HepG2 (cell line): ENCODE data around the gene AATF. TPM values are rescaled to one million over a fixed set of nuclear protein-coding genes. Genes with fewer than 3 reads are reported as not detected.

ENCODE experiments used
- ATM ChIP-seq: fragments of 450-650 bp; IDR thresholded peaks from 2 replicates; pipeline ENCODE4 v1.7.1; 2017; ENCODE audit warnings: mild to moderate bottlenecking, borderline replicate concordance
- BRCA1 ChIP-seq: sonication (generic); formaldehyde crosslinking; IDR thresholded peaks from 2 replicates; pipeline ENCODE4 v1.4.0; 2020; ENCODE audit warnings: missing genetic modification reagents
- FOSL1 ChIP-seq: sonication (generic); formaldehyde crosslinking; IDR thresholded peaks from 2 replicates; pipeline ENCODE4 v1.9.0; 2021; ENCODE audit warnings: missing genetic modification reagents, borderline replicate concordance
- FOXJ3 ChIP-seq: sonication (generic); formaldehyde crosslinking; IDR thresholded peaks from 2 replicates; pipeline ENCODE4 v1.4.0; 2020; ENCODE audit warnings: missing genetic modification reagents, mild to moderate bottlenecking, borderline replicate concordance
- FOXO1 ChIP-seq: sonication (generic); formaldehyde crosslinking; IDR thresholded peaks from 2 replicates; pipeline ENCODE4 v1.4.0; 2020; ENCODE audit warnings: missing genetic modification reagents
- FOXP1 ChIP-seq, 2 experiments: fragments of 450-650 bp in 1 of 2; IDR thresholded peaks; 2 replicates each; pipeline ENCODE4 v1.6.1; 2017 to 2018; ENCODE audit warnings: antibody characterized with exemption in 1 of 2
- GABPB1 ChIP-seq: IDR thresholded peaks from 2 replicates; pipeline ENCODE4 v1.6.1; 2016; ENCODE audit warnings: mild to moderate bottlenecking, missing genetic modification reagents, moderate library complexity, missing compliant biosample characterization
- HES4 ChIP-seq: sonication (generic); formaldehyde crosslinking; IDR thresholded peaks from 2 replicates; pipeline ENCODE4 v1.9.0; 2021; ENCODE audit warnings: mild to moderate bottlenecking, missing genetic modification reagents, borderline replicate concordance
- HIVEP1 ChIP-seq: sonication (generic); formaldehyde crosslinking; IDR thresholded peaks from 2 replicates; pipeline ENCODE4 v1.4.0; 2020; ENCODE audit warnings: mild to moderate bottlenecking, missing genetic modification reagents
- IRF1 ChIP-seq: sonication (generic); formaldehyde crosslinking; IDR thresholded peaks from 2 replicates; pipeline ENCODE4 v1.4.0; 2020; ENCODE audit warnings: low read depth, mild to moderate bottlenecking, missing genetic modification reagents
- IRX3 ChIP-seq: sonication (generic); formaldehyde crosslinking; IDR thresholded peaks from 2 replicates; pipeline ENCODE4 v1.8.1; 2023; ENCODE audit warnings: mild to moderate bottlenecking, low read depth, missing genetic modification reagents, borderline replicate concordance
- KLF15 ChIP-seq: sonication (generic); formaldehyde crosslinking; IDR thresholded peaks from 2 replicates; pipeline ENCODE4 v1.8.1; 2023; ENCODE audit warnings: borderline replicate concordance, mild to moderate bottlenecking, inconsistent platforms, missing genetic modification reagents, mixed read lengths
- KMT2A ChIP-seq: sonication (generic); formaldehyde crosslinking; IDR thresholded peaks from 2 replicates; pipeline ENCODE4 v1.4.0; 2020; ENCODE audit warnings: missing genetic modification reagents
- MED1 ChIP-seq: sonication (generic); formaldehyde crosslinking; IDR thresholded peaks from 2 replicates; pipeline ENCODE4 v1.4.0; 2020; ENCODE audit warnings: missing genetic modification reagents
- NFE2L1 ChIP-seq: sonication (generic); formaldehyde crosslinking; IDR thresholded peaks from 2 replicates; pipeline ENCODE4 v1.4.0; 2020; ENCODE audit warnings: missing genetic modification reagents, mild to moderate bottlenecking, borderline replicate concordance
- PAF1 ChIP-seq: IDR thresholded peaks from 2 replicates; pipeline ENCODE4 v1.6.1; 2016; ENCODE audit warnings: missing genetic modification reagents, missing compliant biosample characterization
- PBX2 ChIP-seq: IDR thresholded peaks from 2 replicates; pipeline ENCODE4 v1.6.1; 2016; ENCODE audit warnings: control low read depth
- SP5 ChIP-seq: IDR thresholded peaks from 2 replicates; pipeline ENCODE4 v1.6.1; 2016; ENCODE audit warnings: low read depth, borderline replicate concordance
- SSRP1 ChIP-seq: IDR thresholded peaks from 2 replicates; pipeline ENCODE4 v1.6.1; 2016; ENCODE audit warnings: control low read depth
- TAF1 ChIP-seq: sonication (generic); formaldehyde crosslinking; IDR thresholded peaks from 2 replicates; pipeline ENCODE4 v1.4.0; 2020; ENCODE audit warnings: missing genetic modification reagents
- ZFP36L1 ChIP-seq: sonication (generic); formaldehyde crosslinking; IDR thresholded peaks from 2 replicates; pipeline ENCODE4 v1.8.0; 2022; ENCODE audit warnings: mild to moderate bottlenecking, missing genetic modification reagents, moderate library complexity
- ZNF143 ChIP-seq: sonication (generic); formaldehyde crosslinking; IDR thresholded peaks from 2 replicates; pipeline ENCODE4 v1.4.0; 2020; ENCODE audit warnings: missing genetic modification reagents
- ZNF205 ChIP-seq: IDR thresholded peaks from 2 replicates; pipeline ENCODE4 v1.6.1; 2018; ENCODE audit warnings: missing biosample characterization, missing genetic modification reagents
- ZNF331 ChIP-seq: sonication (generic); formaldehyde crosslinking; IDR thresholded peaks from 2 replicates; pipeline ENCODE4 v1.4.0; 2020; ENCODE audit warnings: missing genetic modification reagents
- ZNF33A ChIP-seq: sonication (generic); formaldehyde crosslinking; IDR thresholded peaks from 2 replicates; pipeline ENCODE4 v1.5.1; 2020; ENCODE audit warnings: missing genetic modification reagents, mild to moderate bottlenecking, moderate library complexity, borderline replicate concordance
- ZNF33B ChIP-seq: sonication (generic); formaldehyde crosslinking; IDR thresholded peaks from 2 replicates; pipeline ENCODE4 v1.5.1; 2020; ENCODE audit warnings: mild to moderate bottlenecking, missing genetic modification reagents
- ZNF510 ChIP-seq: sonication (generic); formaldehyde crosslinking; IDR thresholded peaks from 2 replicates; pipeline ENCODE4 v1.4.0; 2020; ENCODE audit warnings: low read depth, mild to moderate bottlenecking, missing genetic modification reagents
- ZNF576 ChIP-seq: sonication (generic); formaldehyde crosslinking; IDR thresholded peaks from 2 replicates; pipeline ENCODE4 v1.4.0; 2020; ENCODE audit warnings: mild to moderate bottlenecking, missing genetic modification reagents
- ZNF777 ChIP-seq: sonication (generic); formaldehyde crosslinking; IDR thresholded peaks from 2 replicates; pipeline ENCODE4 v1.4.0; 2020; ENCODE audit warnings: missing genetic modification reagents
- ZSCAN12 ChIP-seq: sonication (generic); formaldehyde crosslinking; IDR thresholded peaks from 2 replicates; pipeline ENCODE4 v1.9.0; 2021; ENCODE audit warnings: mild to moderate bottlenecking, missing genetic modification reagents
- ZSCAN21 ChIP-seq: sonication (generic); formaldehyde crosslinking; IDR thresholded peaks from 2 replicates; pipeline ENCODE4 v1.8.0; 2022; ENCODE audit warnings: mild to moderate bottlenecking, missing genetic modification reagents, moderate library complexity, borderline replicate concordance
- ZSCAN30 ChIP-seq: sonication (generic); formaldehyde crosslinking; IDR thresholded peaks from 2 replicates; pipeline ENCODE4 v1.5.0; 2020; ENCODE audit warnings: mild to moderate bottlenecking, missing genetic modification reagents
- ZSCAN9 ChIP-seq: IDR thresholded peaks from 2 replicates; pipeline ENCODE4 v1.6.1; 2016; ENCODE audit warnings: borderline replicate concordance
- polyA plus RNA-seq, 8 experiments: library from polyadenylated mRNA; depleted of rRNA in 3 of 8; stranded (reverse) in 7 of 8; unstranded in 1 of 8; fragments of >200 nt; fragmentation: Illumina TruSeq in 4 of 8; extraction: Trizol in 4 of 8; gene quantifications; 2 replicates each; pipeline versions ENCODE4 v1.2.1 to v1.2.3, GENCODE V29; 2011 to 2016; ENCODE audit warnings: low read depth in 4 of 8, missing spikeins in 1 of 8, mixed read lengths in 1 of 8; ENCODE audit not compliant: insufficient read depth in 1 of 8
- total RNA-seq, 5 experiments: library from RNA; depleted of rRNA; stranded (reverse); fragments of >200 nt; fragmentation: Illumina TruSeq; extraction: Trizol; gene quantifications; 2 replicates each; pipeline ENCODE4 v1.2.3, GENCODE V29; 2016; ENCODE audit warnings: low read depth in 1 of 5

Gene AATF
- total and polyA plus RNA-seq, 2 of the 13 experiments (the other 11 are each of a cell fraction or from before 2014, with no cell fraction given): 9.1 to 53.3 TPM

- no peak for TF ChIP-seq ZSCAN9 (CRISPR knock-in tag)
- no peak for TF ChIP-seq KLF15 (CRISPR knock-in tag)
- no peak for TF ChIP-seq TAF1 (CRISPR knock-in tag)
- peak; percentile 25; the same call in 1 of the 2 replicates for TF ChIP-seq FOSL1 (CRISPR knock-in tag)
- no peak for TF ChIP-seq ZNF33B (CRISPR knock-in tag)
- TF ChIP-seq IRF1 (CRISPR knock-in tag): no peak
- TF ChIP-seq PBX2 (CRISPR knock-in tag): no peak
- no peak for TF ChIP-seq SP5 (CRISPR knock-in tag)
- no peak for TF ChIP-seq HIVEP1 (CRISPR knock-in tag)
- TF ChIP-seq ZFP36L1: peak; percentile 82; the same call in 1 of the 2 replicates
- peak; percentile 82; the same call in 1 of the 2 replicates for TF ChIP-seq FOXP1 (IDR thresholded peaks at IDR 0.05)
- TF ChIP-seq FOXP1 (CRISPR knock-in tag; IDR thresholded peaks at IDR 0.05): peak; percentile 95
- TF ChIP-seq ZSCAN21 (CRISPR knock-in tag): 0 out of 2 replicates have a peak, but pooled peaks have one; percentile 29
- TF ChIP-seq ZNF33A (CRISPR knock-in tag): no peak
- no peak for TF ChIP-seq ZNF576 (CRISPR knock-in tag)
- peak; percentile 32; the same call in 1 of the 2 replicates for TF ChIP-seq ZNF331
- TF ChIP-seq BRCA1 (CRISPR knock-in tag): no peak
- no peak for TF ChIP-seq KMT2A (CRISPR knock-in tag)
- TF ChIP-seq HES4: no peak
- no peak for TF ChIP-seq SSRP1
- no peak for TF ChIP-seq IRX3 (CRISPR knock-in tag)
- TF ChIP-seq FOXO1 (CRISPR knock-in tag): peak; percentile 80
- TF ChIP-seq ZNF510 (CRISPR knock-in tag): no peak
- TF ChIP-seq ZSCAN30 (CRISPR knock-in tag): no peak
- no peak for TF ChIP-seq ATM
- TF ChIP-seq ZNF777 (CRISPR knock-in tag): no peak
- TF ChIP-seq MED1 (CRISPR knock-in tag): peak; percentile 25
- TF ChIP-seq FOXJ3 (CRISPR knock-in tag): no peak
- no peak for TF ChIP-seq NFE2L1
- no peak for TF ChIP-seq ZNF205
- TF ChIP-seq PAF1: no peak
- no peak for TF ChIP-seq ZSCAN12 (CRISPR knock-in tag)
- TF ChIP-seq GABPB1 (CRISPR knock-in tag): no peak; the same call in 1 of the 2 replicates
- TF ChIP-seq ZNF143 (CRISPR knock-in tag): no peak
These were observed 118.9 kb downstream of the AATF start (continued) for GRCh38 chr17:37067555-37068111.
